GM18511 (cell line): ENCODE measurements around the gene SMARCAD1.

Experiments used
- ATAC-seq: cut with Tn5 transposase; IDR thresholded peaks from one replicate; pipeline ENCODE4 v1.9.1; 2021; ENCODE audit warnings: mild to moderate bottlenecking, moderate library complexity; ENCODE audit not compliant: unreplicated experiment

The SMARCAD1 gene

GRCh38 chr4:94226763-94227162, 19.1 kb downstream of the SMARCAD1 start:
- no peak for ATAC-seq

GRCh38 chr4:94228493-94229216, 21.0 kb downstream of the SMARCAD1 start:
- no peak for ATAC-seq

- no peak for ATAC-seq
These were observed 24.9 kb downstream of the SMARCAD1 start for GRCh38 chr4:94232519-94232918.

- ATAC-seq, result no peak
These were observed 28.2 kb downstream of the SMARCAD1 start for GRCh38 chr4:94235825-94236224.

- no peak for ATAC-seq
These were observed 29.6 kb downstream of the SMARCAD1 start for GRCh38 chr4:94237271-94237670.

- no peak for ATAC-seq
These were observed 30.5 kb downstream of the SMARCAD1 start for GRCh38 chr4:94238160-94238559.

GRCh38 chr4:94240384-94240783, 32.7 kb downstream of the SMARCAD1 start:
- no peak for ATAC-seq

GRCh38 chr4:94244087-94244828, 36.6 kb downstream of the SMARCAD1 start:
- peak; percentile 50 for ATAC-seq

- ATAC-seq, result peak; percentile 17
These were observed 37.1 kb downstream of the SMARCAD1 start for GRCh38 chr4:94244829-94245185.

GRCh38 chr4:94251094-94251493, 43.4 kb downstream of the SMARCAD1 start:
- no peak for ATAC-seq

- no peak for ATAC-seq
These were observed 45.4 kb downstream of the SMARCAD1 start for GRCh38 chr4:94253036-94253435.

- ATAC-seq, result no peak
These were observed 48.6 kb downstream of the SMARCAD1 start for GRCh38 chr4:94256144-94256783.

GRCh38 chr4:94256828-94257227, 49.2 kb downstream of the SMARCAD1 start:
- no peak for ATAC-seq

GRCh38 chr4:94262163-94263016, 54.7 kb downstream of the SMARCAD1 start:
- ATAC-seq, result no peak

GRCh38 chr4:94267037-94267436, 59.4 kb downstream of the SMARCAD1 start:
- ATAC-seq, result no peak

GRCh38 chr4:94271248-94271647, 63.6 kb downstream of the SMARCAD1 start:
- no peak for ATAC-seq

GRCh38 chr4:94274912-94275311, 67.2 kb downstream of the SMARCAD1 start:
- no peak for ATAC-seq

GRCh38 chr4:94276204-94276603, 68.5 kb downstream of the SMARCAD1 start:
- no peak for ATAC-seq

GRCh38 chr4:94277534-94277933, 69.9 kb downstream of the SMARCAD1 start:
- ATAC-seq, result no peak

GRCh38 chr4:94278781-94279180, 71.1 kb downstream of the SMARCAD1 start:
- no peak for ATAC-seq

- ATAC-seq, result peak; percentile 74
These were observed 77.2 kb downstream of the SMARCAD1 start for GRCh38 chr4:94284889-94285288.
